Activated CD4-positive, alpha-beta memory T cell treated with anti-CD3 and anti-CD28 coated beads, Interleukin-2, amount 10 ng/mL, durations not matched to agents 7 days and 5 days (primary cell): ENCODE measurements around the gene CCK. TPM values are rescaled to one million over a fixed set of nuclear protein-coding genes. Genes with fewer than 3 reads are reported as not detected.
A peak's percentile ranks its signal among the peaks of the same experiment; 100 is the strongest.

Source experiments
- CTCF ChIA-PET: fragments of 350-600 bp; sonication (Branson Sonifier 250); formaldehyde crosslinking; loops from one replicate; lab custom pipeline; 2021; ENCODE audit warnings: antibody characterized with exemption, inconsistent platforms; lab: Charles Lee
- POLR2A ChIA-PET: fragments of 350-600 bp; sonication (Branson Sonifier 250); formaldehyde crosslinking; loops from one replicate; lab custom pipeline; 2021; ENCODE audit warnings: antibody characterized with exemption; lab: Charles Lee
- DNase-seq: peaks from one replicate; pipeline ENCODE4 v3.0.0-alpha.2; 2020
- H3K27ac Mint-ChIP-seq: one replicate; pipeline ENCODE4 v1.8.0; 2021; ENCODE audit warnings: mild to moderate bottlenecking, mixed read lengths
- H3K27me3 Mint-ChIP-seq: one replicate; pipeline ENCODE4 v1.8.0; 2021; ENCODE audit warnings: mixed read lengths
- H3K36me3 Mint-ChIP-seq: one replicate; pipeline ENCODE4 v1.8.0; 2021; ENCODE audit warnings: low read depth, mixed read lengths
- H3K4me1 Mint-ChIP-seq: one replicate; pipeline ENCODE4 v1.8.0; 2021; ENCODE audit warnings: mixed read lengths
- H3K4me3 Mint-ChIP-seq: one replicate; pipeline ENCODE4 v1.8.0; 2021; ENCODE audit warnings: mild to moderate bottlenecking, mixed read lengths
- H3K9me3 Mint-ChIP-seq: one replicate; pipeline ENCODE4 v1.8.0; 2021; ENCODE audit warnings: mixed read lengths
- total RNA-seq, 2 experiments: library from RNA; stranded (reverse); gene quantifications; one replicate each; pipeline ENCODE4 v1.2.3, GENCODE V29; 2021

Gene CCK
- total RNA-seq, 2 experiments from 2014 or later, result not detected

DNA sequence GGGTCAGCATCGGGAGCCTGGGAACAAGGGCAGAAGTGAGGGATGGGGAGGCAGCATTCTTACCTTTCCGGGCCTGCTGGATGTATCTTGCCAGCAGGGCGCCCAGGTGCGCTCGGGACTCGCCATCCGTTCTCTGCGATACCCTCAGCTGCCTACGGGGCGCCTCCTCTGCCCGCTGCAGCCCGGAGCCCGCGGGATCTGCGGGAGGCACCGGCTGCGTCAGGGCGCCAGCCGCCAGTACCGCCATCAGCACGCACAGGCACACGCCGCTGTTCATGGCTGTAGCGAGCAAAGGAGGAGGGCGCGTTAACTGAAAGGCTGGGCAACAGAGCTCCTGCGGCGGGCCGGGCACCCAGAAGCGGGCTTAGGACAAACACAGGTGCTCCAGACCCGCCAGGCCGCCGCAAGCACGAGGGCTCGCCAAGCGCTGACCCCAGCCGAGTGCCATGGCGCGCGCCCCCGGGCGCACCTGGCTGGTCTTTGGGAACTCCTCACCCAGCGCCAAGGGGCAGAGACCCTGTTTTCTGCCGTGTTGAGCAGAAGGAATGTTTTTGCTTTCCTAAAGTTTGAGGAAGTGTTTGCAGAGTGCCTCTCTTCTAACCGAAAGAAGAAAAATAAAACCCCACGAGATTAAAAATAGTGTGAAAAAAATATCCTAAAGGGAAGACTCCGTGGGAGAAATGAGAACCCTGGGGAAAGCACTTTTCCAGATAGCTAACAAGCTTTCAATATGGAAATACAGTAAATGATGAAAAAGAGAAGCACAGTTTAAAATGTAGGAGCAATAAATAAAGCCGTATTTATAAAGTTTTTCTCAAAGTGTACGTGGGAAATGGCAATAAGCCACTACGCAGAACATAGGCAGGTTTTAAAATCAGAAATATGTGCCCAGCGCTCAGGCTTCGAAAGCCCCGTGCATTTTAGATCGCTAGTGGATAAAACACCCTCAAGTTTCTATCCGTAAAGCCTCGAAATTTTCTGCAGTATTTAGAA, 2.3 kb downstream of the CCK start:
- no peak for DNase-seq
- Mint-ChIP-seq H3K9me3 (no peaks in the 10 kb centered on the region), H3K4me3 (no peak overlapping the region), H3K36me3 (no peaks in the 10 kb centered on the region), H3K27me3 (peaks cover 71% of the 10 kb centered on the region), H3K27ac (no peak overlapping the region), H3K4me1 (peaks cover 2% of the 10 kb centered on the region)
- ChIA-PET CTCF (no interaction called here), POLR2A (no interaction called here)

DNA sequence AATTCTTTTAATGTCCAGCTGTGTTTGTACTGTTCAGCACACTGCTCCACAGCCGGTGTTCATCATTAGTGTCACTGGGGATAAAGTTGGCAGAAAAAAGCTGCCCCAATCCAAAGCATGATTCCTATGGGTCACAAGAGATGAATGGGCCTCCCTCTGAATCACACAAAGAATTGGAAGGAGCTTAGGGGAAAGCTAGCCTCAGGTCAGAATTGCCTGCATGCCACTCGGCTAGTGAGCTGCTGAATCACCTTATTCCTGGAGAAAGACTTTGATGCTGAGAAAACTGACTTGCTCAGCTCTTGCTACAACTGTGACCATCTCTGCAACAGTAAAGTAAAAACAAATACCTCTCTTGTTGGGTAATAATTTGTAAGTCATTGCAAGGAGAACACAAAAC, 3.5 kb downstream of the CCK start:
- Mint-ChIP-seq H3K4me3 (no peak overlapping the region), H3K4me1 (peaks cover 2% of the 10 kb centered on the region), H3K36me3 (no peaks in the 10 kb centered on the region), H3K9me3 (no peaks in the 10 kb centered on the region), H3K27me3 (peaks cover 76% of the 10 kb centered on the region), H3K27ac (no peak overlapping the region)
- no peak for DNase-seq
- ChIA-PET POLR2A (no interaction called here), CTCF (interaction anchor here (0.7 to 0.9 kb wide), 2 partner anchors 40 to 181 kb away, joined by 3 read pairs; no protein-coding TSS in a partner anchor)

DNA sequence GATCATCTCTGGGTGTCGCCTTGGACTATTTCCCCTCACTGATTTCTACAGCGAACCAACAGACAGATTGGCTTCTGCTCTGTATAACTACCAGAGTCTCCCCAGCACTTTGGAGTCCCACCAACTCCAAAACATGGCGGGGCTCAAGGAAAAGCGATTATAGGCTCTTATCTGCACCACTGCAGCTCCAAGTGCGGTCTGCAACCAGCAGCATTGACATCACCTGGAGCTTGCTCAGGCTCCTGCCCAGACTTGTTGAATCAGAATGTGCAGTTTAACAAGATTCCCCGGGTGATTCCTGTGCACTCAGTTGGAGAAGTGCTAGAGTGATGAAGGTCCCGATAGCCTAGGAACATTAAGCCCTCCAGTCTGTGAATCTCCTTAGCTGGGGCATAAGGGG, 9.0 kb downstream of the CCK start:
- Mint-ChIP-seq H3K4me1 (peaks cover 4% of the 10 kb centered on the region), H3K36me3 (no peaks in the 10 kb centered on the region), H3K9me3 (no peaks in the 10 kb centered on the region), H3K27ac (no peak overlapping the region), H3K4me3 (no peak overlapping the region), H3K27me3 (peaks cover 47% of the 10 kb centered on the region)
- no peak for DNase-seq
- CTCF ChIA-PET, result no interaction called here
- POLR2A ChIA-PET, result no interaction called here

DNA sequence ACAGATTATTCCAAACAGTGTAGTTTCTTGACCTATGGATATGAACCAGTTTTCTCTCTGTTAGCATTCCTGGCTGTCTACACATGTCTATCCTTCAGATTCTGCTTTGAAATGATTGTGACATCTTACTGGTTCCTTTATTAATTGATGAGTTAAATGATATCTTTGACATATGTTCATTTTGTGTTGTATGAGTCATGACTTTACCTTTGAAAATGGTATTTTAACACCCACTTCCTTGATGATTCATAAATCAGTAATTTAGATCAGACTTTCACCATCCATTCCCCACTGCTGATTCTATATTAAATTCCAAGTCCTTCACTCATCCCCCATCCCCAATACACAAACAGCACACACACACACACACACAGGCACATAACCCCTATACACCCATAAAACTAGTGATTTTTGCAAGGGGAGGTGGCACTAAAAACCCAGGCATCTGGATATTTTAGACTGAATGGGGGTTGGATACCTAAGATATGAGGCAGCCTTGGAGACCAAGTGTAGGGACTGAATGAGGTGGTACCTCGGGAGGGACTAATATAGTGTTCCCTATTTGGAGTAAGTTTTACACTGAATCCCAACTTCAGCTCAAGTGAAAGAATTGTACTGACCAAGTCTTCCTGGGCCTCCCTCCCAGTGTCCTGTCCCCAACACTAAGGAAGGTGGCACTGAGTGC, 9.7 kb downstream of the CCK start:
- Mint-ChIP-seq H3K4me3 (no peak overlapping the region), H3K9me3 (no peaks in the 10 kb centered on the region), H3K27me3 (peaks cover 48% of the 10 kb centered on the region), H3K27ac (no peak overlapping the region), H3K36me3 (no peaks in the 10 kb centered on the region), H3K4me1 (peaks cover 4% of the 10 kb centered on the region)
- POLR2A ChIA-PET, result no interaction called here
- CTCF ChIA-PET, result no interaction called here
- DNase-seq, result no peak

DNA sequence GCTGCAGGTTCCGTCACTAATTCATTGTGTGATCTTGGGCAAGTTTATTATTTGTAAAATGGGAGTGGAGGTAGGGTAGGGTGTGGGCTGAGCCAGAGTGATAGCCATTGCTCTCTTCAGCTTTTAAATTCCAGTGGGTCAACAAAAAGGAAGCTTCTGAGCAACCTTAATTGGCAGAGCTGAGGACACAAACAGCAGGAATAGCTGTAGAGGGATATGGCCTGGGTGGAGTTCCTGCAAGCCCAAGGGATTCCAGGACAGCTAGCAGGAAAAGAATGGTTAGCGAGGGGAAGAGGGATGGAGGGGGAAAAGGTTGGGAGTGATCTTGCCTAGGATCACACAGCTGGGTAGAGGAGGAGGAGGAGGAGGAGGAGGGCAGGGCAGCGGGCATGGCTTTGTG, 11.4 kb downstream of the CCK start:
- Mint-ChIP-seq H3K27me3 (peaks cover 38% of the 10 kb centered on the region), H3K9me3 (no peaks in the 10 kb centered on the region), H3K27ac (no peak overlapping the region), H3K4me3 (no peak overlapping the region), H3K36me3 (no peaks in the 10 kb centered on the region), H3K4me1 (peaks cover 4% of the 10 kb centered on the region)
- DNase-seq, result no peak
- ChIA-PET CTCF (interaction anchor here (1.3 kb wide), 1 partner anchor 187 kb away, joined by 3 read pairs; no protein-coding TSS in a partner anchor), POLR2A (no interaction called here)

DNA sequence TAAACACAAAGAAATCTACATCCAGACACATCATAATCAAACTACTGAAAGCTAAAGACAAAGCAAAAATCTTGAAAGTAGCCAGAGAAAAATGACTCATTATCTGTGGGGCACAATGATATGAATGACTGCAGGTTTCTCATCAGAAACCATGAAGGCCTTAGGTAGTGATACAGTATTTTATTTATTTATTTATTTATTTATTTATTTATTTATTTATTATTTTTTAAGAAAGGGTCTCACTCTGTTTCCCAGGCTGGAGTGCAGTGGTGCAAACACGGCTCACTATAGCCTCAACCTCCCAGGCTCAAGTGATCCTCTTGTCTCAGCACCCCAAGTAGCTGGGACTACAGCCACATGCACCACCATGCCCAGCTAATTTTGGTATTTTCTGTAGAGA, 15.2 kb downstream of the CCK start:
- ChIA-PET CTCF (interaction anchor here (4.7 kb wide), 1 partner anchor 193 kb away, joined by 30 read pairs; no protein-coding TSS in a partner anchor), POLR2A (no interaction called here)
- Mint-ChIP-seq H3K9me3 (no peaks in the 10 kb centered on the region), H3K27me3 (peaks cover 37% of the 10 kb centered on the region), H3K36me3 (no peaks in the 10 kb centered on the region), H3K4me3 (no peak overlapping the region), H3K4me1 (peaks cover 4% of the 10 kb centered on the region), H3K27ac (no peak overlapping the region)
- no peak for DNase-seq

DNA sequence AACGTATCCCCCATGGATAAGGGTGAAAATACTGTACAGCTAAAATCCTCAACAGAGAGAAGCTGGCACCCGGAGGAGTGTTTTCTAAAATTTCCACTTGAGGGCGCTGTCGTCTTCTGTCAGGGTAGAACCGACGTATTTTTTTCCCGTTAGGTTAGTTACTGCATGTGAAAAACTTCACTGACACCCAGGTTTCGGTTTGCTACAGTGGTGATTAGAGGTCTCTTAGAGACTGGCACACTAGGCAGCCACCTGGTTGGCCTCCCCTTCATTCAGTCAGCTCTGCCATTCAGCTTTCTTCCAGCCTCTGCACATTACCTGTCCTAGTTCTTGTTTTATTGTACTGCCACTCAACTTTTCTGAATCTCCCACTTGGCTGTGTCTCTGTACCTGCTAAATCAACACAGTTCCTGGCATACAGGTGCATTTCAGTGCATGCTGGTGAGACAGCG, 18.4 kb downstream of the CCK start:
- POLR2A ChIA-PET, result no interaction called here
- no peaks in the 10 kb centered on the region for H3K36me3 Mint-ChIP-seq
- CTCF ChIA-PET, result interaction anchor here (0.8 to 4.7 kb wide), 14 partner anchors 12 to 299 kb away, joined by 3 to 30 read pairs (median 3); partner anchors contain the start of gene VIPR1

DNA sequence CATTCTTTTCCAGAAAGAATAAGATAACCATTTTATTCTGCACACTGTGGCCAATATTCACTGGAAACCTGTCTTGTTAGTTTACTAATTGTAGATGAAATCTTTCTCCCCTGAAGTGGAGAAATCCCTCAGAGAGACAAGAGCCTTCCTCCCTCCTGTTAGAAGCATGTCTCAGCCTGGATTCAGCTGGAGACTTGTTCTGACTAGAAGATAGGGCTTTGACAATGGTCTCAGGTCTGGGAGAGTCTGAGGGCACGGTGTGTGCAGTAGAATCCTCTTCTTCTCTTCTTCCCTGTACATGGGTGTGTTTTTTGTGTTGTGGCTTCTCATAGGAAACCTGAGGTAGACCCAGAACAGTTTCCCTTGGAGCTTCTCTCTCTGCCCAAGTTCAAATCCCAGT, 19.9 kb downstream of the CCK start:
- ChIA-PET POLR2A (no interaction called here), CTCF (interaction anchor here (1.5 to 2.0 kb wide), 2 partner anchors 160 to 197 kb away, joined by 3 to 4 read pairs; no protein-coding TSS in a partner anchor)
- Mint-ChIP-seq H3K27me3 (peaks cover 30% of the 10 kb centered on the region), H3K9me3 (no peaks in the 10 kb centered on the region), H3K4me1 (peaks cover 4% of the 10 kb centered on the region), H3K4me3 (no peak overlapping the region), H3K36me3 (no peaks in the 10 kb centered on the region), H3K27ac (no peak overlapping the region)
- DNase-seq, result no peak

More for the DNA sequence above, 18.4 kb downstream of the CCK start:
- H3K27me3 Mint-ChIP-seq, result peaks cover 33% of the 10 kb centered on the region
- no peaks in the 10 kb centered on the region for H3K9me3 Mint-ChIP-seq
- H3K27ac Mint-ChIP-seq, result no peak overlapping the region
- H3K4me3 Mint-ChIP-seq, result no peak overlapping the region
- peak; percentile 59 for DNase-seq
- H3K4me1 Mint-ChIP-seq, result peaks cover 4% of the 10 kb centered on the region

DNA sequence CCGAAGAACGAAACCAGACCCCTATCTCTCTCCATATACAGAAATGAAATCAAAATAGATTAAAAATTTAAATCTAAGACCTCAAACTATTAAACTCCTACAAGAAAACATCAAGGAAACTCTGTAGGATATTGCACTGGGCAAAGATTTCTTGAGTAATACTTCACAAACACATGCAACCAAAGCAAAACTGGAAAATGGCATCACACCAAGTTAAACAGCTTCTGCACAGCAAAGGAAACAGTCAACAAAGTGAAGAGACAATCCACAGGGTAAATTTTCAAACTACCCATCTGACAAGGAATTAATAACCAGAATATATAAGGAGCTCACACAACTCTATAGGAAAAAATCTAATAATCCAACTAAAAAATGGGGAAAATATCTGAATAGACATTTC, 29.4 kb downstream of the CCK start:
- DNase-seq, result no peak
- CTCF ChIA-PET, result no interaction called here
- Mint-ChIP-seq H3K27ac (no peak overlapping the region), H3K9me3 (peaks cover 8% of the 10 kb centered on the region), H3K36me3 (no peaks in the 10 kb centered on the region), H3K4me1 (no peaks in the 10 kb centered on the region), H3K4me3 (no peak overlapping the region), H3K27me3 (peaks cover 34% of the 10 kb centered on the region)
- POLR2A ChIA-PET, result no interaction called here

DNA sequence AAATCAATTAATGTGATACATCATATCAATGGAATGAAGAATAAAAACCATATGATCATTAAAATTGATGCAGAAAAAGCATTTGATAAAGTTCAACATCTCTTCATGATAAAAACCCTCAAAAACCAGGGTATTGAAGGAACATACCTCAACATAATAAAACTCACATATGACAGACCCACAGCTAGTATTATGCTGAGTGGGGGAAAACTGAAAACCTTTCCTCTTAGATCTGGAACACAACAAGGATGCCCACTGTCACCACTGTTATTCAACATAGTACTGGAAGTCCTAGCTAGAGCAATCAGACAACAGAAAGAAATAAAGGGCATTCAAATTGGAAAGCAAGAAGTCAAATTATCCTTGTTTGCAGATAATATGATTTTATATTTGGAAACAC, 30.5 kb downstream of the CCK start:
- CTCF ChIA-PET, result interaction anchor here (1.2 kb wide), 1 partner anchor 44 kb away, joined by 3 read pairs; no protein-coding TSS in a partner anchor
- no peak overlapping the region for H3K4me3 Mint-ChIP-seq
- peaks cover 8% of the 10 kb centered on the region for H3K9me3 Mint-ChIP-seq
- DNase-seq, result no peak
- no peaks in the 10 kb centered on the region for H3K4me1 Mint-ChIP-seq
- POLR2A ChIA-PET, result no interaction called here
- no peak overlapping the region for H3K27ac Mint-ChIP-seq
- no peaks in the 10 kb centered on the region for H3K36me3 Mint-ChIP-seq
- H3K27me3 Mint-ChIP-seq, result peaks cover 34% of the 10 kb centered on the region

DNA sequence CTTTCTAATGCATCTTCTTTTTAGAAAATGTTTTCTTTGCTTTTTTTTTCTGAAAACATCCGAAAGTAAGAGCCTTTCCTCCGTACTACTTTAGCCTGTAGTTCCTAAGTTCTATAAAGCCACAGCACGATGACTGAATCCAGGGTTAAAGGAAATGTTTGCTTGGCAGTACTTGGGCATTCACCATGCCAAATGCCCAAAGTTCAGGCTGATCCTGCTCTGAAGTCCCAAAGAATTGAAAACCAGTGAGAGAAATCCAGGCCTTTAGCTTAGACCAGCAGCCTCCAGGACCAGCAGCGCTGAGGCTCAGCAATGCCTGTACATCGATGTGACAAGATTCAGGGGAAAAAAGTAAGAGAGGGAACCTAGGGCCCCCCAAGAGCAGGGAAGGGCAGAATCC, 35.1 kb downstream of the CCK start:
- DNase-seq, result no peak
- Mint-ChIP-seq H3K27me3 (peaks cover 24% of the 10 kb centered on the region), H3K27ac (no peak overlapping the region), H3K36me3 (no peaks in the 10 kb centered on the region), H3K4me3 (no peak overlapping the region), H3K9me3 (no peaks in the 10 kb centered on the region), H3K4me1 (peaks cover 7% of the 10 kb centered on the region)
- ChIA-PET CTCF (interaction anchor here (1.9 kb wide), 1 partner anchor 213 kb away, joined by 10 read pairs; no protein-coding TSS in a partner anchor), POLR2A (no interaction called here)

DNA sequence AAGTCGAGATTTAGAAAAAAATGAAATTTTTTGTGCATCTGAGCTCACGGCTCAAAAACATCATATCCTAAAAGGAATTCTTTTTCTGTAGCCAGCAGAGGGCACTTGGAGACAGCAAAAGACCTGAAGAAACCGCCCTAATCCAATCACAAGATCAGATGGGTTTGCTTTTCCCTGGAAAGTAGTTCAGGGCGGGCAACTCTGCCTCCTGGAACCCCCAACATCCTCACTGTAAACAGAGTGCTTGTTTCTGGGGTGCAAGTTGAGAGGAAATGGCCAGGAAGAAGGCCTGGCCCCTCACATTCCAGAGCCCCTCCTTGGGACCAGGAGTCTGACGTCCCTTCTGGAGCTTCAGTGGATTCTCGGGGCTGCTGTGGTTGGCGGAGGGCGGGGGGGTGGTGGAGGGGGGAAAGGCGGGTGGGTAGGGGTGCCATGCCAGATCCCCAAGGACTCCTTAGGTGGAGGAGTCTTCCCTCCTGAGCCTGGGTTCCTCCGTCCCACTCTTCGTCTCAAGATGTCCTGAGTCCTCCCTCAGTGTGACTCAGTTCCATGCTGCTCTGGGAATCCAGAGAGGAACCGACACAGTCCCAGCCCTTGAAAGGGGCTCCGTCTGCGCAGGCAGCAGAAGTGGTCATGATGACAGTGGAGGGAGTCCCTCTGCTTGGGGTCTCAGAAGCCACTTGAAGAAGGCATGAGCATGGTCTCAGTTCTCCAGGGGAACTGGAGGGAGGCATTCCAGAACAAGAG, 35.9 kb downstream of the CCK start:
- no peak for DNase-seq
- peaks cover 7% of the 10 kb centered on the region for H3K4me1 Mint-ChIP-seq
- H3K36me3 Mint-ChIP-seq, result peaks cover 3% of the 10 kb centered on the region
- H3K27ac Mint-ChIP-seq, result no peak overlapping the region
- no peaks in the 10 kb centered on the region for H3K9me3 Mint-ChIP-seq
- H3K27me3 Mint-ChIP-seq, result peaks cover 17% of the 10 kb centered on the region
- H3K4me3 Mint-ChIP-seq, result no peak overlapping the region
- ChIA-PET CTCF (interaction anchor here (1.0 to 1.9 kb wide), 3 partner anchors 17 to 213 kb away, joined by 3 to 10 read pairs (median 5); no protein-coding TSS in a partner anchor), POLR2A (no interaction called here)
